Loucy (cell line): ENCODE data around the gene USP20.

Source experiments
- CTCF ChIP-seq: fragments of 200-600 bp; sonication (generic); conservative IDR thresholded peaks from 2 replicates; pipeline ENCODE4 v1.5.1; 2014; ENCODE audit warnings: mild to moderate bottlenecking, antibody characterized with exemption, low read length
- EZH2phosphoT487 ChIP-seq: fragments of 200-600 bp; IDR thresholded peaks from 2 replicates; pipeline ENCODE4 v1.6.1; 2018; ENCODE audit warnings: antibody characterized with exemption, mild to moderate bottlenecking, moderate library complexity, borderline replicate concordance

- TF ChIP-seq CTCF, result no peak
- TF ChIP-seq EZH2phosphoT487, result no peak
Observed at GRCh38 chr9:129888293-129889121, 53.2 kb downstream of the USP20 start.
